GM13977 (cell line): ENCODE results near the gene PTPRU.

Source experiments
- DNase-seq: peaks from one replicate; pipeline ENCODE4 v3.0.0; 2012; ENCODE audit warnings: low spot score
- in situ Hi-C: fragments of 300-500 bp; cut with MboI; formaldehyde crosslinking; loops from one replicate; pipeline ENCODE4 v1.12.0; 2022; ENCODE audit warnings: low sequenced_read_pairs, low pct_unique_long_range_greater_than_20kb, mixed read lengths, inconsistent platforms; ENCODE audit not compliant: unreplicated experiment
- TF ChIP-seq, protein P1 (sequence below): IDR thresholded peaks from 2 replicates; pipeline ENCODE4 v1.5.1; 2012; ENCODE audit warnings: mild to moderate bottlenecking, control low read depth; ENCODE audit not compliant: insufficient read depth; ENCODE audit errors: extremely low read depth, missing control alignments

The PTPRU gene

DNA sequence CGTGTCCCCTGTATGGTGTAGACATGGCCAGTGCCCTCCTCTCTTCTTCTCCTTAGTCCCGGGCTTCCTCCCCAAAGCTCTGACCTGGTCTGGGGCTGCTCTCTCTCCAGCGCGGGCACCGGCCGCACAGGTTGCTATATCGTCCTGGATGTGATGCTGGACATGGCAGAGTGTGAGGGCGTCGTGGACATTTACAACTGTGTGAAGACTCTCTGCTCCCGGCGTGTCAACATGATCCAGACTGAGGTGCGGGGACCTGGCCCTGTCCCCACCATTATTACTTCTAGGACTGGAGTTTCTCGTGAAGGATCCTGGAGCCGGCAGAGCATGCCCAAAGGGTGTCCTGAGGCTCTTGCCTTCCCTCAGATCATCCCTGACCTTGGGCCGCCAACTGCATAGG lies 78.9 kb downstream of the PTPRU start:
- TF ChIP-seq, protein P1, sequence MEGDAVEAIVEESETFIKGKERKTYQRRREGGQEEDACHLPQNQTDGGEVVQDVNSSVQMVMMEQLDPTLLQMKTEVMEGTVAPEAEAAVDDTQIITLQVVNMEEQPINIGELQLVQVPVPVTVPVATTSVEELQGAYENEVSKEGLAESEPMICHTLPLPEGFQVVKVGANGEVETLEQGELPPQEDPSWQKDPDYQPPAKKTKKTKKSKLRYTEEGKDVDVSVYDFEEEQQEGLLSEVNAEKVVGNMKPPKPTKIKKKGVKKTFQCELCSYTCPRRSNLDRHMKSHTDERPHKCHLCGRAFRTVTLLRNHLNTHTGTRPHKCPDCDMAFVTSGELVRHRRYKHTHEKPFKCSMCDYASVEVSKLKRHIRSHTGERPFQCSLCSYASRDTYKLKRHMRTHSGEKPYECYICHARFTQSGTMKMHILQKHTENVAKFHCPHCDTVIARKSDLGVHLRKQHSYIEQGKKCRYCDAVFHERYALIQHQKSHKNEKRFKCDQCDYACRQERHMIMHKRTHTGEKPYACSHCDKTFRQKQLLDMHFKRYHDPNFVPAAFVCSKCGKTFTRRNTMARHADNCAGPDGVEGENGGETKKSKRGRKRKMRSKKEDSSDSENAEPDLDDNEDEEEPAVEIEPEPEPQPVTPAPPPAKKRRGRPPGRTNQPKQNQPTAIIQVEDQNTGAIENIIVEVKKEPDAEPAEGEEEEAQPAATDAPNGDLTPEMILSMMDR, result no peak
- in situ Hi-C loops, result no loop called here
- DNase-seq, result no peak

GRCh38 chr1:29315876-29316275 lies 79.6 kb downstream of the PTPRU start:
- DNase-seq, result no peak
- in situ Hi-C loops, result no loop called here
- TF ChIP-seq, protein P1, result no peak

DNA sequence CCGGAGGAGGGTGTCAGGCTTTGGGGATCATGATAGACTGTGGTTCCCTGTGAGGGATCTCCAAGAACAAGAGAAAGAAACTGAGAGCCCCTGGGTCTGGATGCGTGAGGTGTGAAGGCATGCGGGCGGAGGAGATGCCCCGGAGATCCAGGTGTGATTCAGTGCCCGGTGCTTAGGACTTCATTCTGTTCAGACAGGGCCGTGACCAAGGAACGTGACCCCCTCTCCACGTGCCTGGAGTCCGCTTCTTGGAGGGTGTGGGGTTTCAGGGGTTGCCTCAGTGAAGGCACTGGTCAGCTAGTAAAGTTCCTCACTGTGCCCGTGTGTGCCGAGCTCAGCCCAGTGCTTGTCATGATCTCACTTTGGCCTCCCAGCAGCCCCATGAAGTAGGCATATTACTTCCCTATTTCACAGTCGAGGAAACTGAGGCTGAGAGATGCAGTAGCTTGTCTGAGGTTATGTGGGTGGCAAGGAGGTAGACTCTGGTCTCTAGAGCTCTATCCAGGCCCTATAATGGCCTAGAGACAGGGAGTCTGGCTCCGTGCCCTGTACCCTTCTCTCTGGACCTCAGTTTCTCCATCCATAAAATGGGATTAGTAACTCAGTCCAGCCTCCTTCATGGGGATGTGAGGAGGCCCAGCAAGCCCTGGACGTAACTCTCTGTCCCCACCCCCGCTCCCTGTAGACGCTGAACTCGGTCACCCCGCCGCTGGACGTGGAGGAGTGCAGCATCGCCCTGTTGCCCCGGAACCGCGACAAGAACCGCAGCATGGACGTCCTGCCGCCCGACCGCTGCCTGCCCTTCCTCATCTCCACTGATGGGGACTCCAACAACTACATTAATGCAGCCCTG lies 81.0 kb downstream of the PTPRU start:
- TF ChIP-seq, protein P1, result no peak
- in situ Hi-C loops, result no loop called here
- no peak for DNase-seq

- DNase-seq, result no peak
- TF ChIP-seq, protein P1, result no peak
- in situ Hi-C loops, result no loop called here
Measured at GRCh38 chr1:29317916-29318530, 81.7 kb downstream of the PTPRU start.

GRCh38 chr1:29318724-29319123 lies 82.4 kb downstream of the PTPRU start:
- in situ Hi-C loops, result no loop called here
- DNase-seq, result no peak
- TF ChIP-seq, protein P1, result no peak

DNA sequence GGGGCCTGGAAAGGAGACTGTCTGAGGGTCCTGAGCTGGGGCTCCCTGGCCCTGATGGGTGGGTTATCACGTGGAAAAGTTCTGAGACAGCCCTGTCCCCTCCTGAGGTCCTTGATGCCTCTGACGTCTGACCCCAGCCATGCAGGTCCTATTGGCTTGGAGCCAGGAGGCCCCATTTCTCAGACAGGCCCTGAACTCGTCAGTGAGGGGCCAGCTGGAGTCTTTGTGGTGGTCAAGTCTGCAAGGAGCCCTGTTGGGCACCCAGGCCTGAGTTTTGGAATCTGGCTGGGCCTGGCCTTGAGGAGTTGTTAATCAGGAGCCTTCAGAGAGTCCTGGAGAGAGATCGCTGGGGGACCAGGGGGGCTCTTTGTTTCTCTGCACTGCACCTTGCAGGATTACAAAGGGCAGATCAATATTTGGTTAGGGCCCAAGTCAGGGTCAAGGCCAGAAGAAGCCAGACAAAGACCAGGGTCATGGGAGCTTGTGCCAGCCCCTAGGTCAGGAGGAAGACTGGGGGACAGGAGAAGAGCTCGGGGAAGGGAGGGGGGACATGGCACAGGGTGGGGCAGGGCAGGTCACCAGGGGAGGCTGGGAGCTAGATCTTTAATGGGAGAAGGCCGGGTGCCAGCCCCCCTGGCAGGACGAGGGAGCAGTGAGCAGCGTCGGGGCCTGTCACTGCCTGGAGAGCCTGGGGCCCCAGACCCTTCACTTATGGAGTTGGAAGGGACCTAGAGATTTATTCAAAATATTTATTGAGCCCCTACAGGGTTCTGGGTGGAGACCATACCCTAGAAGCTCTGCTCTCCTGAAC lies 83.2 kb downstream of the PTPRU start:
- DNase-seq, result no peak
- TF ChIP-seq, protein P1, result no peak
- in situ Hi-C loops, result no loop called here
